ENCODE measurements around the gene IFFO2. TPM values are rescaled to one million over a fixed set of nuclear protein-coding genes. Genes with fewer than 3 reads are reported as not detected.

IFFO2 gene
- total and polyA plus RNA-seq, 2 donors (not counting 3 experiments of a cell fraction or from before 2014, with no cell fraction given), result 31.1 to 31.3 TPM

GRCh38 chr1:18976096-18976495 is 19.6 kb upstream of the IFFO2 start:
- CTCF ChIA-PET, result interaction anchor here (1.1 to 3.3 kb wide), 5 partner anchors 53 to 120 kb away, joined by 3 to 22 read pairs (median 6); no protein-coding TSS in a partner anchor
- TF ChIP-seq GATA2 (IDR thresholded peaks at IDR 0.05; ENCODE audit: insufficient read depth, insufficient read length, low read depth, low read length) (no peak), MYC (IDR thresholded peaks at IDR 0.05; ENCODE audit: low read depth, low read length) (no peak), POLR2AphosphoS5 (IDR thresholded peaks at IDR 0.05; ENCODE audit: insufficient read depth, low read depth, low read length) (no peak), MAX (IDR thresholded peaks at IDR 0.05; ENCODE audit: insufficient read depth, insufficient read length) (no peak), POLR2A (IDR thresholded peaks at IDR 0.05; ENCODE audit: low read depth, low read length) (no peak), CTCF (IDR thresholded peaks at IDR 0.05; ENCODE audit: extremely low read depth in 1 of 2, insufficient read depth in 1 of 2, low read depth in 1 of 2, low read length in 2 of 2) (no peak), FOS (IDR thresholded peaks at IDR 0.05; ENCODE audit: borderline replicate concordance, insufficient read depth, low read length) (no peak), JUN (IDR thresholded peaks at IDR 0.05; ENCODE audit: borderline replicate concordance, insufficient read depth, insufficient read length, low read depth) (no peak), EZH2 (IDR thresholded peaks at IDR 0.05; ENCODE audit: borderline replicate concordance, low read depth, low read length, severe bottlenecking) (no peak)
- BruUV-seq (replicated peaks), result no TSS peak
- no peak overlapping the region for H3K27ac ChIP-seq (ENCODE audit: insufficient read depth, low read depth, low read length)
- H4K20me1 ChIP-seq (replicated peaks; ENCODE audit: control insufficient read depth, extremely low read depth, insufficient read depth, low read length), result no peaks in the 10 kb centered on the region
- no peaks in the 10 kb centered on the region for H3K9me1 ChIP-seq (replicated peaks; ENCODE audit: control insufficient read depth, extremely low read depth, insufficient read depth, low read length)
- FAIRE-seq (no peak), DNase-seq (ENCODE audit: low read depth, low spot score) (no peak)
- peaks cover 15% of the 10 kb centered on the region for H3K4me1 ChIP-seq (ENCODE audit: control insufficient read depth, extremely low read depth, insufficient read depth, low read length)
- H3K9ac ChIP-seq (replicated peaks; ENCODE audit: extremely low read depth, insufficient read depth, low read length), result no peak overlapping the region
- H3K4me2 ChIP-seq (ENCODE audit: insufficient read depth, low read length), result no peak overlapping the region
- peaks cover 6 to 9% of the 10 kb centered on the region in 2 experiments for H3K27me3 ChIP-seq (ENCODE audit: control insufficient read depth in 2 of 2, insufficient read depth in 2 of 2, low read length in 2 of 2)
- H3K9me3 ChIP-seq (replicated peaks; ENCODE audit: control insufficient read depth, insufficient read depth, low read length), result no peaks in the 10 kb centered on the region
- H3K4me3 ChIP-seq (replicated peaks in 1 of 3; ENCODE audit: insufficient read depth in 1 of 3, low read depth in 1 of 3, low read length in 3 of 3), result no peak overlapping the region
- intact Hi-C loops (cut with micrococcal nuclease) (no loop called here), dilution Hi-C loops (cut with MboI; ENCODE audit: extremely low pct_ligation_motif_present, low sequenced_read_pairs) (no loop called here)
- no peaks in the 10 kb centered on the region for H3K36me3 ChIP-seq (ENCODE audit: control insufficient read depth in 2 of 2, extremely low read depth in 1 of 2, insufficient read depth in 2 of 2, low read length in 2 of 2)
- no peak overlapping the region for H2AFZ ChIP-seq (ENCODE audit: low read depth, low read length)
- H3K79me2 ChIP-seq (ENCODE audit: control insufficient read depth, insufficient read depth, low read length), result no peaks in the 10 kb centered on the region
- POLR2A ChIA-PET, result no interaction called here
